Esophagus squamous epithelium (tissue), 5 donors: ENCODE data around the gene SHISAL2B. TPM values are rescaled to one million over a fixed set of nuclear protein-coding genes. Genes with fewer than 3 reads are reported as not detected.

Source experiments
- DNase-seq: peaks from one replicate; lab custom pipeline; 2025; lab: John Stamatoyannopoulos, UW
- H3K27ac ChIP-seq, 4 donors: fragments of 200-600 bp; sonication (generic); one replicate each; pipeline ENCODE4 v1.5.1; 2016 to 2019; ENCODE audit warnings: mild to moderate bottlenecking in 1 of 4
- H3K27me3 ChIP-seq, 4 donors: fragments of 200-600 bp; sonication (generic); 1 replicate in 3 of 4; 2 replicates in 1 of 4; pipeline versions ENCODE4 v1.5.1 to v1.6.0; 2017 to 2021; ENCODE audit warnings: antibody characterized with exemption in 1 of 4
- H3K36me3 ChIP-seq, 3 donors: fragments of 200-600 bp; sonication (generic); one replicate each; pipeline ENCODE4 v1.5.1; 2016 to 2019
- H3K4me1 ChIP-seq, 3 donors: fragments of 200-600 bp; sonication (generic); one replicate each; pipeline ENCODE4 v1.5.1; 2017 to 2019
- H3K4me3 ChIP-seq, 4 donors: fragments of 200-600 bp; sonication (generic); 1 replicate in 3 of 4; 2 replicates in 1 of 4; pipeline ENCODE4 v1.5.1; 2016 to 2019; ENCODE audit warnings: mild to moderate bottlenecking in 2 of 4, moderate library complexity in 1 of 4
- H3K9me3 ChIP-seq, 3 donors: fragments of 200-600 bp; sonication (generic); one replicate each; pipeline ENCODE4 v1.5.1; 2016 to 2019
- POLR2A ChIP-seq, 4 donors: fragments of 450-650 bp; IDR thresholded peaks; one replicate each; pipeline ENCODE4 v1.6.1; 2017; ENCODE audit warnings: antibody characterized with exemption in 4 of 4, mild to moderate bottlenecking in 4 of 4, moderate library complexity in 3 of 4
- WGBS, 2 donors: methylation state at CpG; one replicate each; pipeline ENCODE4 v1.1.5; 2018; 5-methylcytosine and 5-hydroxymethylcytosine counted together
- intact Hi-C: fragments of 100-400 bp; cut with DNase I; formaldehyde crosslinking; loops from one replicate; pipeline ENCODE4 v1.15.0; 2022
- total RNA-seq, 4 donors: library from RNA; depleted of rRNA; stranded (reverse); fragments of >200 nt; gene quantifications; one replicate each; pipeline ENCODE4 v1.1.0, GENCODE V29; 2016
- TF ChIP-seq, protein P1 (sequence below), 6 experiments: fragments of 450-650 bp in 4 of 6; fragments of 200-600 bp in 2 of 6; sonication (generic) in 2 of 6; IDR thresholded peaks; one replicate each; pipeline ENCODE4 v1.5.1; 2016 to 2019; ENCODE audit warnings: antibody characterized with exemption in 6 of 6, mild to moderate bottlenecking in 4 of 6, moderate library complexity in 4 of 6
- donor health status: DM: yes; HTN: yes; CAD: no.

The SHISAL2B gene
- total RNA-seq, 4 donors from 2014 or later = not detected

DNA sequence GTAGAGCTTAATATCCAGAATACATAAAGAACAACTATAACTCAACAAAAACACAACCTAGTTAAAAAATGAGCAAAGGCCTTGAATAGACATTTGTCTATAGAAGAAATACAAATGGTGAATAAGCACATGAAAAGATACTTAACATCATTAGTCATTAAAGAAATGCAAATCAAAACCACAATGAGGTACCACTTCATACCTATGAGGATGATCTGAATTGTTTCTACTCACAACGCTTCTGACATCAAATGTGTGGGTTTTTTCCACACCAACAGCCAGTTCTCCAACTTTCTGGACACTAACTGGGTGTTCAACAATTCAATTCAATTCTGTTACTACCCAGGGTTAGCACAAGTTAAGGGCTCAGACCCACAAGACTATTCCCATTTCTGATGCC lies 56.1 kb downstream of the SHISAL2B start:
- intact Hi-C loops = no loop called here
- 76 to 79% methylated on average over 1 of the region's 1 CpG for WGBS, 2 donors

DNA sequence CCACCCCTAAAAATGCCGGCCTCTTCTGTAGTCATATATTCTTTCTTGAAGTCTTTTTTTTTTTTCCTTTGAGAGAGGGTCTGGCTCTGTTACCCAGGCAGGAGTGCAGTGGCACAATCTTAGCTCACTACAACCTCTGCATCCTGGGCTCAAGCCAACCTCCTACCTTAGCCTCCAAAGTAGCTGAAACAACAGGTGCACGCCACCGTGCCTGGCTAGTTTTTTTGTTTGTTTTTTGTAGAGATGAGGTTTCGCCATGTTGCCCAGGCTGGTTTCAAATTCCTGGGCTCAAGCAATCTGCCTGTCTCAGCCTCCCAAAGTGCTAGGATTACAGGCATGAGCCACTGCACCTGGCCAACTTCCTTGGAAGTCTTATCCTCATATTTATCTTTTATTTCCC lies 59.1 kb downstream of the SHISAL2B start:
- Histone ChIP-seq H3K27ac (no peak overlapping the region), H3K36me3 (peaks cover 0 to 48% (median 0%) of the 10 kb centered on the region in 3 donors), H3K4me3 (no peak overlapping the region), H3K4me1 (no peaks in the 10 kb centered on the region), H3K9me3 (no peaks in the 10 kb centered on the region), H3K27me3 (no peaks in the 10 kb centered on the region)
- 85 to 95% methylated on average over 4 of the region's 4 CpGs for WGBS, 2 donors
- DNase-seq = no peak
- no peak for TF ChIP-seq POLR2A (IDR thresholded peaks at IDR 0.05)
- TF ChIP-seq, protein P1, sequence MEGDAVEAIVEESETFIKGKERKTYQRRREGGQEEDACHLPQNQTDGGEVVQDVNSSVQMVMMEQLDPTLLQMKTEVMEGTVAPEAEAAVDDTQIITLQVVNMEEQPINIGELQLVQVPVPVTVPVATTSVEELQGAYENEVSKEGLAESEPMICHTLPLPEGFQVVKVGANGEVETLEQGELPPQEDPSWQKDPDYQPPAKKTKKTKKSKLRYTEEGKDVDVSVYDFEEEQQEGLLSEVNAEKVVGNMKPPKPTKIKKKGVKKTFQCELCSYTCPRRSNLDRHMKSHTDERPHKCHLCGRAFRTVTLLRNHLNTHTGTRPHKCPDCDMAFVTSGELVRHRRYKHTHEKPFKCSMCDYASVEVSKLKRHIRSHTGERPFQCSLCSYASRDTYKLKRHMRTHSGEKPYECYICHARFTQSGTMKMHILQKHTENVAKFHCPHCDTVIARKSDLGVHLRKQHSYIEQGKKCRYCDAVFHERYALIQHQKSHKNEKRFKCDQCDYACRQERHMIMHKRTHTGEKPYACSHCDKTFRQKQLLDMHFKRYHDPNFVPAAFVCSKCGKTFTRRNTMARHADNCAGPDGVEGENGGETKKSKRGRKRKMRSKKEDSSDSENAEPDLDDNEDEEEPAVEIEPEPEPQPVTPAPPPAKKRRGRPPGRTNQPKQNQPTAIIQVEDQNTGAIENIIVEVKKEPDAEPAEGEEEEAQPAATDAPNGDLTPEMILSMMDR (IDR thresholded peaks at IDR 0.05) = no peak
- intact Hi-C loops = no loop called here

More for the DNA sequence above, 56.1 kb downstream of the SHISAL2B start:
- no peaks in the 10 kb centered on the region for H3K27me3 ChIP-seq
- H3K36me3 ChIP-seq = peaks cover 0 to 33% (median 0%) of the 10 kb centered on the region in 3 donors
- no peak for TF ChIP-seq POLR2A (IDR thresholded peaks at IDR 0.05)
- TF ChIP-seq, protein P1 (IDR thresholded peaks at IDR 0.05) = no peak
- no peak for DNase-seq
- no peak overlapping the region for H3K27ac ChIP-seq
- no peaks in the 10 kb centered on the region for H3K4me1 ChIP-seq
- H3K4me3 ChIP-seq = no peak overlapping the region
- no peaks in the 10 kb centered on the region for H3K9me3 ChIP-seq

DNA sequence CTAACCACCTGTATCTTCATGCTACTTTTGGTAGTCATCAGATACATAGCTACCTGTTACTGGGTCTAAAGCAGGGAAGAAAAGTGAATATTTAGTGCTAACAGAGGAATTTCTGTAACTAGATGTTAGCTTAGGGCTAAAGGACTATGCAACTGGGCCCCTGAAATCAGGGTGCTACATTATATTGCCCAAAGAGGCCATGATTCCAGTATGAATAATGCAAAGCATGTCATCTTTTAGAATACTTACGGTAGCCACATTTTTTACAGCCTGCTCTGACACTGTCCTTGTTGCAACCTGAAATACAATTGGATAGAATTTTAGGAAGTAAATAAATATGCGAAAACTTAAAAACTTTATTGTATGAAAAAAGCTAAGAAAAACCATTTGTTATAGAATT lies 63.8 kb downstream of the SHISAL2B start:
- no peak overlapping the region for H3K27ac ChIP-seq
- H3K27me3 ChIP-seq = no peaks in the 10 kb centered on the region
- intact Hi-C loops = no loop called here
- WGBS, 2 donors = 92 to 97% methylated on average over 2 of the region's 2 CpGs
- H3K4me3 ChIP-seq = no peak overlapping the region
- TF ChIP-seq, protein P1 (IDR thresholded peaks at IDR 0.05) = no peak
- H3K9me3 ChIP-seq = no peaks in the 10 kb centered on the region
- DNase-seq = no peak
- H3K4me1 ChIP-seq = peaks cover 0 to 4% (median 0%) of the 10 kb centered on the region in 3 donors
- H3K36me3 ChIP-seq = peaks cover 0 to 54% (median 0%) of the 10 kb centered on the region in 3 donors

DNA sequence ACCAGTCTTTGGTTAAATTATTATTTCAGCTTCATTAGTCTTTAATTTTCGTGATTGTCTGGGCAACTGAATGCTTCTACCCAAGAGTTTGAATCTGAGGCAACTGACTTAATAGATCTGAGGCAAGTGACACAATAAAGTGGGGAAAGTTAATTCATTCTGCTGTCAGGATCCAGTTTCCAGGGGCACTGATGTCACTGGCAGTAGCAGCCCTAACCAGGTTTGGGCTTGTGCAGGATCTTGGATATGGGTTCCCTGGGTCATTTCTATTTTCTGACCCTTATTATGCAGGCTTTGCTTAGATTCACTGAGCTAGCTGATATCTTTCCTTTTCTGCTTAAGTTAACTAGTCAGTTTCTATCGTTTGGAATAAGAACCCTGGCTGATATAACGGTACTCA lies 68.6 kb downstream of the SHISAL2B start:
- Histone ChIP-seq H3K9me3 (no peaks in the 10 kb centered on the region), H3K4me3 (no peak overlapping the region), H3K4me1 (peaks cover 0 to 14% (median 0%) of the 10 kb centered on the region in 3 donors), H3K27ac (no peak overlapping the region), H3K27me3 (no peaks in the 10 kb centered on the region), H3K36me3 (peaks cover 0 to 54% (median 0%) of the 10 kb centered on the region in 3 donors)
- WGBS, 2 donors = 80 to 85% methylated on average over 3 of the region's 3 CpGs
- intact Hi-C loops = no loop called here
- DNase-seq = no peak
- TF ChIP-seq, protein P1 (IDR thresholded peaks at IDR 0.05) = no peak
- no peak for TF ChIP-seq POLR2A (IDR thresholded peaks at IDR 0.05)

DNA sequence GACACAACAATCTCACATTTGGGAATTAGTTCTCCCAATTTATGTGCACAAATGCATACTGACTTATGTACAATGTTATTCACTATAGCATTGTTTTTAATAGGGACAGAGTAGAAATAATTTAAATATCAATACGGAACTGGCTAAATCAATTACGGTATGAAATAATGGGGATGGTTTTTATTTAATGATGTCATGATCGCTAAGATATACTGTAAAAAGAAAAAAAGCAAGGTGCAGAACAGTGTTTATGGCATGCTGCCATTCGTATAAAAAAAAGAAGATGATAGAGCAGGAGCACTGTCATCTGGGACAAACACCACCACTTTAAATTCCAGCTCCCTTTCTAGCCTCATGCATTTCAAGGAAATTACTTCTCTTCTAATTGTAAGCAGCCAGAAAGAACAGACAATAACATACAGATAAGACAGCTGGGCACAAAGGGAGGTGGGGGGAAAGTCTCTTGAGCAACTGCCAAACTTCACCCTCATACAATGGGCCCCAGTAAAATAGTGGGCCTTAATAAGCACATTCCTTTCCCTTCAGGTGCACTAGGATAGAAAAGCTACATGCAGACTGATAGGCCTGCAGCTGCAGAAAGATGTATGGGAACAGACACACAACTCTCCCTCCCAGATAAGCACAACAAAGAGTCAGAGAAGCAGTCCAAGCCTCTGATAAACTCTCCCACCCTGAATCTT lies 69.8 kb downstream of the SHISAL2B start:
- no peaks in the 10 kb centered on the region for H3K27me3 ChIP-seq
- TF ChIP-seq, protein P1 (IDR thresholded peaks at IDR 0.05) = no peak
- TF ChIP-seq POLR2A (IDR thresholded peaks at IDR 0.05) = no peak
- H3K36me3 ChIP-seq = peaks cover 0 to 56% (median 0%) of the 10 kb centered on the region in 3 donors
- H3K27ac ChIP-seq = no peak overlapping the region
- intact Hi-C loops = no loop called here
- DNase-seq = no peak
- peaks cover 0 to 17% (median 0%) of the 10 kb centered on the region in 3 donors for H3K4me1 ChIP-seq
- no peaks in the 10 kb centered on the region for H3K9me3 ChIP-seq
- 87% methylated on average over 4 of the region's 4 CpGs for WGBS, 2 donors
- H3K4me3 ChIP-seq = no peak overlapping the region
